ENCODE data around the gene NSG2. TPM values are rescaled to one million over a fixed set of nuclear protein-coding genes. Genes with fewer than 3 reads are reported as not detected.
"Not testable (repeated sequence)": the region's sequence is repeated elsewhere in the genome, so short reads cannot be mapped to it uniquely, and the experiment has no call there.

The NSG2 gene
- total RNA-seq, 2 donors from 2014 or later, result 0.27 to 2.5 TPM

DNA sequence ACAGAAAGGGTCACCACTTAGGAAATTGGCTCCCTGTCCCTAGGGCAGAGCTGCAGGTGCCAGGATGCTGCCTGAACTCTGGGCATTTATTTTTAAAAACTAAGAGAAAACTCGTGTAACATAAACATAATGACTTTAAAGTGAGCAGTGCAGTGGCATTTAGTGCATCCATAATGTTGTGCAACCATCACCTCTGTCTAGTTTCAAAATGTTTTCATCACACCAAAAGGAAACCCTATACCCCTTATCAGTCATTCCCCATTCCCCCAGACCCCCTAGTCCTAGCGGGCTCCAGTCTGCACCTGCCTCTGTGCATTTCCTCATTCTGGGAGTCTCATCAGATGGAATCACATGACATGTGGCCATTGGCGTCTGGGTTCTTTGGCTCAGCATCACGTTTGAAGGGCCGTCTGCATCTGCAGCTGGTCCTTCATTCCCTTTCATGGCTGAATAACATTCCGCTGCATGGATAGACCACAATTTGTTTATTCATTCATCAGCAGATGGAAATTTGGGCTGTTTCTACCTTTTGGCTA is 55.8 kb downstream of the NSG2 start:
- no peak overlapping the region for H3K4me3 ChIP-seq
- H3K4me1 ChIP-seq, result no peaks in the 10 kb centered on the region
- no peaks in the 10 kb centered on the region for H3K36me3 ChIP-seq
- H3K27ac ChIP-seq, result no peak overlapping the region
- DNase-seq, result no peak
- no peak overlapping the region for H3K9ac ChIP-seq (ENCODE audit: low read depth in 2 of 2, low read length in 2 of 2)
- H3K9me3 ChIP-seq, result no peaks in the 10 kb centered on the region
- TF ChIP-seq CTCF (IDR thresholded peaks at IDR 0.05), result no peak
- H3K27me3 ChIP-seq, result no peaks in the 10 kb centered on the region
- intact Hi-C loops (cut with DNase I), result no loop called here

GRCh38 chr5:174102574-174102973 is 57.1 kb downstream of the NSG2 start:
- H3K4me3 ChIP-seq, result not testable (repeated sequence)

GRCh38 chr5:174106997-174107655 is 61.6 kb downstream of the NSG2 start:
- no peak for TF ChIP-seq CTCF (IDR thresholded peaks at IDR 0.05)
- Histone ChIP-seq H3K4me1 (no peaks in the 10 kb centered on the region), H3K27ac (no peak overlapping the region), H3K36me3 (no peaks in the 10 kb centered on the region), H3K9ac (ENCODE audit: low read depth in 2 of 2, low read length in 2 of 2) (no peak overlapping the region), H3K9me3 (no peaks in the 10 kb centered on the region), H3K27me3 (no peaks in the 10 kb centered on the region), H3K4me3 (no peak overlapping the region)
- no peak for DNase-seq
- intact Hi-C loops (cut with DNase I), result no loop called here

More at GRCh38 chr5:174102574-174102973, 57.1 kb downstream of the NSG2 start:
- H3K9me3 ChIP-seq; H3K36me3 ChIP-seq; H3K27ac ChIP-seq; intact Hi-C loops (cut with DNase I); H3K27me3 ChIP-seq; DNase-seq; H3K9ac ChIP-seq (ENCODE audit: low read depth in 2 of 2, low read length in 2 of 2); H3K4me1 ChIP-seq: not testable (repeated sequence)

GRCh38 chr5:174108745-174109144 is 63.2 kb downstream of the NSG2 start:
- Histone ChIP-seq H3K27me3 (no peaks in the 10 kb centered on the region), H3K36me3 (no peaks in the 10 kb centered on the region), H3K9me3 (no peaks in the 10 kb centered on the region), H3K27ac (no peak overlapping the region), H3K4me1 (no peaks in the 10 kb centered on the region), H3K4me3 (no peak overlapping the region), H3K9ac (ENCODE audit: low read depth in 2 of 2, low read length in 2 of 2) (no peak overlapping the region)
- no peak for TF ChIP-seq CTCF (IDR thresholded peaks at IDR 0.05)
- intact Hi-C loops (cut with DNase I), result no loop called here
- no peak for DNase-seq

DNA sequence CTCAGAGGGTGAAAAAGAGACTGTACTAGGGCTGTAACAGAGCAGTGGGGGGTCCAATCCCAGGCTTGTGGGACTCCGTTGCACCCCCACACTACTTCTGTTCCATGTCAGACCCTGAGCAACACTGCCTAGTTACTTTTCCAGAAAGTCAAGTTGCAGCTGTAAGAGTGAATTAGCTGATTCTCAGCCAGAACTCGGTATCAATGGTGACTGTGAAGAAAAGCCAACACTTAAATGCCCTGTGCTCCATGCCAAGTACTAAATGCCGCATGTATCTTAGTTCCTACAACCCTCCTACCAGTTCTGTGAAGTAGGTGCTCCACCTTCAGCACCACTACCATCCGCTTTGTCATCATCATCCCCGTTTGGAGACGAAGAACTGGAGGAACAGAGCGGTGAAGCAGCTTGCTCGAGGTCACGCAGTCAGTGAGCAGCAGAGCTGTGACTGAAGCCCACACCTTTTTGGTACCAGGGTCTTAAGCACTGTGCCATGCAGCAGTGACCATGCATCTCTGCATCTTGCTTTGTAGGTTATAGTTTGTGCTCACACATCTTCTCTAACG is 64.3 kb downstream of the NSG2 start:
- intact Hi-C loops (cut with DNase I), result no loop called here
- Histone ChIP-seq H3K27ac (no peak overlapping the region), H3K9me3 (no peaks in the 10 kb centered on the region), H3K36me3 (no peaks in the 10 kb centered on the region), H3K9ac (ENCODE audit: low read depth in 2 of 2, low read length in 2 of 2) (no peak overlapping the region), H3K4me1 (no peaks in the 10 kb centered on the region), H3K27me3 (no peaks in the 10 kb centered on the region), H3K4me3 (no peak overlapping the region)
- no peak for TF ChIP-seq CTCF (IDR thresholded peaks at IDR 0.05)
- no peak for DNase-seq

GRCh38 chr5:174110310-174110709 is 64.8 kb downstream of the NSG2 start:
- Histone ChIP-seq H3K36me3 (no peaks in the 10 kb centered on the region), H3K27ac (no peak overlapping the region), H3K4me3 (no peak overlapping the region), H3K27me3 (no peaks in the 10 kb centered on the region), H3K9me3 (no peaks in the 10 kb centered on the region), H3K9ac (ENCODE audit: low read depth in 2 of 2, low read length in 2 of 2) (no peak overlapping the region), H3K4me1 (no peaks in the 10 kb centered on the region)
- intact Hi-C loops (cut with DNase I), result no loop called here
- no peak for TF ChIP-seq CTCF (IDR thresholded peaks at IDR 0.05)
- DNase-seq, result no peak
